ENCODE measurements around the gene PSMD6.
A peak's percentile ranks its signal among the peaks of the same experiment; 100 is the strongest.

PSMD6 gene

DNA sequence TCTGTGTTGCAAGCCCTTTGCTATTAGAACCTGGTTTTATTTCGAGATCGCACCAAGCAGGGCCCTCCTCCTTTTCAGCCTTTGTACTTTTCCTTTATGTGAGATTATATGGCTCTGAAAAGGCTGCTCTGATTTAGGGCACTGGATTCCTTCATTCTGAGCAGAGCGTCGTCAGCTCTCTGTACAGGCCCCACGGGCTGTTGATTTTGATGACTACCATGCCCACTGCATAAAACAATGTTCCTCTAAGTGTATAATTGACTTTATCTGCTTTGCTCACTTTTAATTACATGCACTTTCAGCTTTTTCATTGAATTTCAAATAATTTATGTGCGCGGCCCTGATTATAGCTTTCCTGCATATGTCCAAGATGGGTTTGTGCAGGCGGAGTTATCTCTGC is 4.4 kb upstream of the PSMD6 start:
- peaks cover 13% of the 10 kb centered on the region for H3K79me2 ChIP-seq

DNA sequence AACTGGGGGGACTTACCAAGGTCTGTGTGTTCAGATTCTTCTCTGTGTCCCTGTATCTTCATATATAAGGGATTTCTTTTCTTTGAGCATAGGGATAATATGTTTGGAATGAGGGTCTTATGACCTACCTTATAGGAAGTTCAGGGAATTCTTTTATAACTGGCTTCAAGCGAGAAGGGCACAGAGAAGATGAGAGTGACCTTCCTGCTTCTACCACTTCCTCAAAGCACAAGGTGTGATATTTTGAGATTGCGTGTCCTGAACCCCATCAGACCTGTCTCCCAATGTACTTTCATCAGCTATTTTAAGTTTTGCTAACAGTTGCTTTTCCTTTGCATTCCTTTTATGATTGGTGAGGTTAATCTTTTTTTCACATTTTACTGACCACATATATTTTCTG is 3.1 kb upstream of the PSMD6 start:
- H3K36me3 ChIP-seq (ENCODE audit: control insufficient read depth, insufficient read depth, low read length): no peaks in the 10 kb centered on the region
- H3K4me3 ChIP-seq (ENCODE audit: low read depth, low read length): no peak overlapping the region
- H3K9me3 ChIP-seq (ENCODE audit: control insufficient read depth, low read length): no peaks in the 10 kb centered on the region
- peaks cover 6% of the 10 kb centered on the region for H3K4me1 ChIP-seq
- no peak overlapping the region for H3K27ac ChIP-seq
- H2AFZ ChIP-seq: no peak overlapping the region
- no peak overlapping the region for H3K9ac ChIP-seq
- TF ChIP-seq, protein P1, sequence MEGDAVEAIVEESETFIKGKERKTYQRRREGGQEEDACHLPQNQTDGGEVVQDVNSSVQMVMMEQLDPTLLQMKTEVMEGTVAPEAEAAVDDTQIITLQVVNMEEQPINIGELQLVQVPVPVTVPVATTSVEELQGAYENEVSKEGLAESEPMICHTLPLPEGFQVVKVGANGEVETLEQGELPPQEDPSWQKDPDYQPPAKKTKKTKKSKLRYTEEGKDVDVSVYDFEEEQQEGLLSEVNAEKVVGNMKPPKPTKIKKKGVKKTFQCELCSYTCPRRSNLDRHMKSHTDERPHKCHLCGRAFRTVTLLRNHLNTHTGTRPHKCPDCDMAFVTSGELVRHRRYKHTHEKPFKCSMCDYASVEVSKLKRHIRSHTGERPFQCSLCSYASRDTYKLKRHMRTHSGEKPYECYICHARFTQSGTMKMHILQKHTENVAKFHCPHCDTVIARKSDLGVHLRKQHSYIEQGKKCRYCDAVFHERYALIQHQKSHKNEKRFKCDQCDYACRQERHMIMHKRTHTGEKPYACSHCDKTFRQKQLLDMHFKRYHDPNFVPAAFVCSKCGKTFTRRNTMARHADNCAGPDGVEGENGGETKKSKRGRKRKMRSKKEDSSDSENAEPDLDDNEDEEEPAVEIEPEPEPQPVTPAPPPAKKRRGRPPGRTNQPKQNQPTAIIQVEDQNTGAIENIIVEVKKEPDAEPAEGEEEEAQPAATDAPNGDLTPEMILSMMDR (IDR thresholded peaks at IDR 0.05): no peak
- H3K4me2 ChIP-seq (ENCODE audit: low read length): peak overlapping the region; percentile 28
- peaks cover 18% of the 10 kb centered on the region for H3K79me2 ChIP-seq
- H3K27me3 ChIP-seq (ENCODE audit: control insufficient read depth, insufficient read depth, low read length): no peaks in the 10 kb centered on the region

More for the DNA sequence above, 4.4 kb upstream of the PSMD6 start:
- TF ChIP-seq, protein P1 (IDR thresholded peaks at IDR 0.05): no peak
- Histone ChIP-seq H3K4me3 (ENCODE audit: low read depth, low read length) (no peak overlapping the region), H3K36me3 (ENCODE audit: control insufficient read depth, insufficient read depth, low read length) (no peaks in the 10 kb centered on the region), H3K27me3 (ENCODE audit: control insufficient read depth, insufficient read depth, low read length) (no peaks in the 10 kb centered on the region), H3K9me3 (ENCODE audit: control insufficient read depth, low read length) (no peaks in the 10 kb centered on the region), H2AFZ (no peak overlapping the region), H3K4me1 (peaks cover 6% of the 10 kb centered on the region), H3K27ac (no peak overlapping the region), H3K9ac (no peak overlapping the region), H3K4me2 (ENCODE audit: low read length) (no peak overlapping the region)

DNA sequence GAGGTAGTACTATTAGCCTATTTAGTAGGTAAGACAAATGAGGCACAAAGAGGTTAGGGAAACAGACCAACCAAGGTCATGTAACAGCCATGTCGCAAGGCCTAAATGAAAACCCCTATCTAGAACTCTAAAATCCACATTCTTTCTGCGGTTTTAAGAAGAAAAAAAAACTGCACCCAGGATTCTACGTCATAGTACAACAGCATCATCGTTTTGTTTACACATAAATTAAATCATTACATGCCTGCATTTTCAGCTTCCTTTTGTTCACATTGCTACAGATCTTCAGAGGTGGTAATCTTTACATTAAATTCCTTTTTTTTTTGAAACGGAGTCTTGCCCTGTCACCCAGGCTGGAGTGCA is 548 bp upstream of the PSMD6 start:
- H2AFZ ChIP-seq: peak overlapping the region; percentile 96
- TF ChIP-seq, protein P1 (IDR thresholded peaks at IDR 0.05): no peak
- peaks cover 6% of the 10 kb centered on the region for H3K4me1 ChIP-seq
- H3K27ac ChIP-seq: peak overlapping the region; percentile 82
- H3K4me2 ChIP-seq (ENCODE audit: low read length): peak overlapping the region; percentile 85
- no peaks in the 10 kb centered on the region for H3K27me3 ChIP-seq (ENCODE audit: control insufficient read depth, insufficient read depth, low read length)
- no peaks in the 10 kb centered on the region for H3K9me3 ChIP-seq (ENCODE audit: control insufficient read depth, low read length)
- peaks cover 22% of the 10 kb centered on the region for H3K79me2 ChIP-seq
- peak overlapping the region; percentile 97 for H3K4me3 ChIP-seq (ENCODE audit: low read depth, low read length)
- no peak overlapping the region for H3K9ac ChIP-seq
- H3K36me3 ChIP-seq (ENCODE audit: control insufficient read depth, insufficient read depth, low read length): no peaks in the 10 kb centered on the region

DNA sequence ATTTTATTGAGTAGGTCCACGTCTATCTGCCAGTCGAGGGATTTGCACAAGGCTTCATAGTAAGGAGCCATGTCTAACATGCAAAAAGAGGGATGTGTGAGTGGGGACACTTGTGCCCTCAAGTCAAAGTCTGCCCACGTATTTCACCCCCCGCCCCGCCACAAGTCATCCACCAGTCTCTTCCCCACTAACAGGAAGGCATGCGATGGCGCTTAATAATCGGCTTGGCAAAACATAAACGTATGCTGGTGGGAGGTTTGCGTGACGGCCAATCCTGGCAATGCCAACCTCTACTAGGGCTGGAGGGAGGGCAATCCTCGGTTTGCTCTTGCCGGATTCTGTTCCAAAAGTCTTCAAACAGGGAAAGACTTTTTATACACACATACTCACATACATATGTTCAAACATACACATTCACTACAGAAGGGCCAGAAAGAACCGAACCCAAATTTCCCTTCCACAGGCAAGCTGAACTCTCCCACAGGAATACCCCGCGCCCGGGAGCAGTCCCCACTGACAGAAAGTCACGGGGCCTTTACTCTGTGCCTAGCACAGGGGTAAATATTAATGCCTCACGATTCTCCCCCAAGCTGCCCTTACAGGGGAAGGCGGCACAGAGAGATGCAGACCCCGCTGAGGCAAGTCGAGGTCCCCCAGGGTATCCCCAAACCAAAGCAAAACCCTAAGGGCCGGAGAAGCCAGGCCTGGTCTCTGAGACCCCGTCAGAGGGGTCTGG is 675 bp downstream of the PSMD6 start:
- H3K9me3 ChIP-seq (ENCODE audit: control insufficient read depth, low read length): no peaks in the 10 kb centered on the region
- peak overlapping the region; percentile 82 for H3K27ac ChIP-seq
- no peaks in the 10 kb centered on the region for H3K27me3 ChIP-seq (ENCODE audit: control insufficient read depth, insufficient read depth, low read length)
- TF ChIP-seq, protein P1 (IDR thresholded peaks at IDR 0.05): no peak
- H3K4me1 ChIP-seq: peaks cover 6% of the 10 kb centered on the region
- peak overlapping the region; percentile 85 for H3K4me2 ChIP-seq (ENCODE audit: low read length)
- peak overlapping the region; percentile 96 for H2AFZ ChIP-seq
- H3K79me2 ChIP-seq: peaks cover 22% of the 10 kb centered on the region
- H3K9ac ChIP-seq: peak overlapping the region; percentile 83
- H3K36me3 ChIP-seq (ENCODE audit: control insufficient read depth, insufficient read depth, low read length): no peaks in the 10 kb centered on the region
- peak overlapping the region; percentile 97 for H3K4me3 ChIP-seq (ENCODE audit: low read depth, low read length)

DNA sequence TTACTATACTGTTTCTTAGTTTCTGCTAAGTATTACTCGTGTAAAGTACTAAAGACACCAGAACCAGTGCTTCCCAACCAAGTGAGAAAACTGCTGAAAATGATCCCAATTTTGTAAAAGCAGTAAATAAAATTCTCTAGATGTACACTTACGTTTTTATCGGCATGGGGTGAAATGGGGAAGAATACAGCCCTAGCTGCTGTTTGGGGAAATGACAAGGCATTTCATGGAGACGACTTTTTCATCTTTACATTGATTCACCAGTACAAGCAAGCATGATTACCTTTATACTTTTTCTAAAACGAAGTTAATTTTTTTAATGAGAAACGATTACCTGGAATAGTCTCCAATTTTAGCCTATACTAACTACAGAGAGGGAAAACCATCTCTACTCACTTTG is 1.4 kb downstream of the PSMD6 start:
- no peaks in the 10 kb centered on the region for H3K27me3 ChIP-seq (ENCODE audit: control insufficient read depth, insufficient read depth, low read length)
- H3K4me3 ChIP-seq (ENCODE audit: low read depth, low read length): peak overlapping the region; percentile 97
- H3K9me3 ChIP-seq (ENCODE audit: control insufficient read depth, low read length): no peaks in the 10 kb centered on the region
- peaks cover 6% of the 10 kb centered on the region for H3K4me1 ChIP-seq
- no peak overlapping the region for H3K27ac ChIP-seq
- H3K36me3 ChIP-seq (ENCODE audit: control insufficient read depth, insufficient read depth, low read length): no peaks in the 10 kb centered on the region
- TF ChIP-seq, protein P1 (IDR thresholded peaks at IDR 0.05): no peak
- H3K79me2 ChIP-seq: peaks cover 22% of the 10 kb centered on the region
- no peak overlapping the region for H3K9ac ChIP-seq
- H2AFZ ChIP-seq: no peak overlapping the region
- peak overlapping the region; percentile 85 for H3K4me2 ChIP-seq (ENCODE audit: low read length)

All from parathyroid adenoma (tissue), 2 donors.